H1 (cell line): ENCODE data around the gene COL5A3. TPM values are rescaled to one million over a fixed set of nuclear protein-coding genes. Genes with fewer than 3 reads are reported as not detected.

Source experiments
- HDAC6 ChIP-seq: IDR thresholded peaks from one replicate; pipeline ENCODE4 v1.7.1; 2012; ENCODE audit warnings: low read depth, mild to moderate bottlenecking, inconsistent platforms, low read length, moderate library complexity
- KDM1A ChIP-seq: fragments of 200-600, 300-600 bp; sonication (generic); IDR thresholded peaks from 2 replicates; pipeline ENCODE4 v1.7.1; 2016; ENCODE audit warnings: mild to moderate bottlenecking, low read length, borderline replicate concordance
- POLR2AphosphoS5 ChIP-seq: IDR thresholded peaks from 2 replicates; pipeline ENCODE4 v1.6.1; 2011; ENCODE audit warnings: low read depth, low read length
- SP4 ChIP-seq: IDR thresholded peaks from 2 replicates; pipeline ENCODE4 v1.6.1; 2012; ENCODE audit warnings: low read length, inconsistent platforms
- polyA plus RNA-seq, 7 experiments: library from polyadenylated mRNA; depleted of rRNA in 3 of 7; stranded (reverse) in 5 of 7; unstranded in 2 of 7; fragments of >200 nt in 5 of 7; fragments of 200-250 nt in 2 of 7; gene quantifications; 1 replicate in 5 of 7; 2 replicates in 1 of 7; 4 replicates in 1 of 7; pipeline versions ENCODE4 v1.2.1 to v1.2.3, GENCODE V29; 2011 to 2013; ENCODE audit warnings: missing spikeins in 2 of 7, mixed read lengths in 2 of 7
- total RNA-seq: library from RNA; stranded (reverse); fragmentation: NEBNext Ultra II Directional; extraction: Animal tissue kit (Norgen Biotek cat#: 25700); gene quantifications from 2 replicates; pipeline ENCODE4 v1.2.1, GENCODE V29; 2021

The COL5A3 gene
- total and polyA plus RNA-seq, 2 of the 8 experiments (the other 6 are each of a cell fraction or from before 2014, with no cell fraction given), result 0.67 to 0.74 TPM

DNA sequence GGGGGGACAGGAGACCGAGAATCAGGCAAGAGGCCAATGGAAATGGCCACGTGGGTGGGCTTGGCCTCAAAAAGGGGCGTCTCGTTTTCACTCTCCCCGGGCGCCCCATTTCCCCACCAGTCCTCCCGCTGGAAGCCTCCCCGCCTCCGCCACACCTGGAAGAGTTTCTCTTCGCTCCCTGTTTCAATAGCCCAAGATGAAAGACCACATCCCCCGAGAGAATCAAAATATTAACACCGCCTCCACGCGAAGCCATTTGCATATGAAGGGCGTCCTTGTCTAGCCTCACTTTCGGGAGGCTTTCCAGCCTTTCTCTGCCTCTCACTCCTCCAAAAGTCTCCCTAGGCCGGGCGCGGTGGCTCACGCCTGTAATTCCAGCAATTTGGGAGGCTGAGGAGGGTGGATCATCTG is 73.3 kb downstream of the COL5A3 start (continued):
- TF ChIP-seq KDM1A, result no peak
- TF ChIP-seq POLR2AphosphoS5, result no peak
- TF ChIP-seq HDAC6, result no peak
- TF ChIP-seq SP4, result no peak
- TF ChIP-seq, all 59 proteins: peak for 6
